ENCODE results near the gene NLRP9. TPM values are rescaled to one million over a fixed set of nuclear protein-coding genes. Genes with fewer than 3 reads are reported as not detected.
"Not testable (repeated sequence)": the region's sequence is repeated elsewhere in the genome, so short reads cannot be mapped to it uniquely, and the experiment has no call there.

The NLRP9 gene
- not detected for polyA plus RNA-seq

DNA sequence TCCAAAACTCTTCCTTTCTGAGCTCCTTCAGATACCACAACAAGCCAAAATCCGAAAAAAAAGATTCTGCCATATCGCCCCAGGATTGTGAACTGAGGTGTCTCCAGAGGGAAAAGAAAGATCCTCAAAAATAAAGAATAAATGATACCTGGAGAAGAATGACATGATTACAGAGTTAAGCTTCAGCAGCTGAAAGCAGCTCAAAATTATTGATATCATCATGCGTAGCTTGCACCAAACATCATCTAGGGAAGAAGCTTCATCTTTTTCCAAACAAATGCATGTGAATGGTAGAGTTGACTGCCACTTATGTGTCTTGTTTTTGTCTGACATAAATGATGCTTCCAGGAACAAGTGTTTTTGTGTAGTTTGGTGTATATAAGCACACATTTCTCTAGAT is at the start of gene NLRP9:
TSS of gene NLRP9 (minus strand) at position 101 of the 400 bp plus-strand sequence. CDS start at position 73, 28 bp downstream.
- Mint-ChIP-seq H3K36me3 (no peaks in the 10 kb centered on the region), H3K4me3 (no peak within 1 kb of the TSS), H3K4me1 (no peaks in the 10 kb centered on the region), H3K9me3 (no peaks in the 10 kb centered on the region), H3K27ac (no peak within 1 kb of the TSS), H3K27me3 (peaks cover 5% of the 10 kb centered on the region)

DNA sequence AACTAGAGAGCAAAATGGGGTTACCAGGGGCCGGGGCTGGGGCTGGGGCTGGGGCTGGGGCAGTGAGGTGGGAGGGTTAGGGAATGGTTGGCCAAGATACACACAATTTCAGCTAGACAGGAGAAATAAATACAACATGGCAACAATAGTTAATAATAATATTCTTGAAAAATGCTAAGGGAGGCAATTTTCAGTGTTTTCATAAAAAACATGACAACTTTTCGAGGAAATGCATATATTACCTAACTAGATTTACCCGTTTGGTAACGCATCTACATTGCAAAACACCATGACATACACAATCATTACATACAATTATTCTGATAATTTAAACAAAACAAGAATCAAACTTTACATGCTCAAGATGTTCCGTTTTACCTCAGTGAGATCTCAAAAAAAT is 42.9 kb upstream of the NLRP9 start:
- Mint-ChIP-seq H3K9me3 (peaks cover 0 to 2% (median 0%) of the 10 kb centered on the region in 3 donors), H3K27ac (no peak overlapping the region), H3K4me3 (no peak overlapping the region), H3K36me3 (no peaks in the 10 kb centered on the region), H3K4me1 (no peaks in the 10 kb centered on the region), H3K27me3 (peaks cover 13% of the 10 kb centered on the region)

DNA sequence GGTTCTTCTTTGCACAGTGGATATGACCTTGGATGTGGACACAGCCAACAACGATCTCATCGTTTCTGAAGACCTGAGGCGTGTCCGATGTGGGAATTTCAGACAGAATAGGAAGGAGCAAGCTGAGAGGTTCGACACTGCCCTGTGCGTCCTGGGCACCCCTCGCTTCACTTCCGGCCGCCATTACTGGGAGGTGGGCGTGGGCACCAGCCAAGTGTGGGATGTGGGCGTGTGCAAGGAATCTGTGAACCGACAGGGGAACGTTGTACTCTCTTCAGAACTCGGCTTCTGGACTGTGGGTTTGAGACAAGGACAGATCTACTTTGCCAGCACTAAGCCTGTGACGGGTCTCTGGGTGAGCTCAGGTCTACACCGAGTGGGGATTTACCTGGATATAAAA is 40.1 kb upstream of the NLRP9 start:
- no peak overlapping the region for H3K27ac Mint-ChIP-seq
- no peak overlapping the region for H3K4me3 Mint-ChIP-seq
- H3K9me3 Mint-ChIP-seq: peaks cover 0 to 4% (median 2%) of the 10 kb centered on the region in 3 donors
- H3K27me3 Mint-ChIP-seq: peaks cover 19% of the 10 kb centered on the region
- H3K4me1 Mint-ChIP-seq: no peaks in the 10 kb centered on the region
- H3K36me3 Mint-ChIP-seq: peaks cover 2% of the 10 kb centered on the region

DNA sequence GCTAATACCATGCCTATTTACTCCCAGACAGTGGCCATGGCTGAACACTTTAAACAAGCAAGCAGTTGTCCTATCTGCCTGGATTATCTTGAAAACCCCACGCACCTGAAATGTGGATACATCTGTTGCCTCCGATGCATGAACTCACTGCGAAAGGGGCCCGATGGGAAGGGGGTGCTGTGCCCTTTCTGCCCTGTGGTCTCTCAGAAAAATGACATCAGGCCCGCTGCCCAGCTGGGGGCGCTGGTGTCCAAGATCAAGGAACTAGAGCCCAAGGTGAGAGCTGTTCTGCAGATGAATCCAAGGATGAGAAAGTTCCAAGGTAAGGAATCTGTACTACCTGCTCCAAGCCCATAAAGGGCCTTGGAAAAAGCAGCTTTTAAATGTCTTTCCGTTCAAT is 39.3 kb upstream of the NLRP9 start:
- Mint-ChIP-seq H3K4me3 (no peak overlapping the region), H3K9me3 (peaks cover 0 to 4% (median 2%) of the 10 kb centered on the region in 3 donors), H3K27ac (no peak overlapping the region), H3K27me3 (peaks cover 19% of the 10 kb centered on the region), H3K4me1 (no peaks in the 10 kb centered on the region), H3K36me3 (peaks cover 2% of the 10 kb centered on the region)

GRCh38 chr19:55769632-55770031 is 31.4 kb upstream of the NLRP9 start:
- H3K27me3 Mint-ChIP-seq: peaks cover 11% of the 10 kb centered on the region
- H3K9me3 Mint-ChIP-seq, H3K4me1 Mint-ChIP-seq, H3K36me3 Mint-ChIP-seq, H3K4me3 Mint-ChIP-seq, H3K27ac Mint-ChIP-seq: not testable (repeated sequence)

DNA sequence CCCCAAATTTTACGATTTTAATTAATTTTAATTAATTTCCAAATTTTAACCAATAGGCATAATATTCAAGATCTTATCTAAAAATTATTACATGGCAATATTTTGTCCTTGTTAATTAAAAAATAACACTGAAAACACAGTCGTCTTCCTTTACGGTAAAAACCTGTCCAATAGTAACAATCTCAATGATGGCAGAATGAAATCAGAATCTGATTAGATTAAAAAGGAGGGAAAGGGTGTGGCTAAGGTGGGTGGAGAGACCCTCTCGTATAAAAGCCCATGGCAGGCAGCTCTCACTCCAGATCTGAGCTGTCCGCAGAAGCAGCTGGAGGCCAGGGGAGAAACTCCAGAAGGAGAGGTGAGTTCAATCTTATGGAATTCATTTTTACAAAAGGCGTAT is 30.6 kb upstream of the NLRP9 start, which contains the start of gene RFPL4AL1:
TSS of gene RFPL4AL1 (plus strand) at position 301 of the 400 bp plus-strand sequence. CDS start 2,687 bp downstream, outside the sequence.
- H3K27me3 Mint-ChIP-seq: peaks cover 11% of the 10 kb centered on the region
- not testable (repeated sequence) for H3K4me3 Mint-ChIP-seq, H3K36me3 Mint-ChIP-seq, H3K27ac Mint-ChIP-seq, H3K4me1 Mint-ChIP-seq, H3K9me3 Mint-ChIP-seq

DNA sequence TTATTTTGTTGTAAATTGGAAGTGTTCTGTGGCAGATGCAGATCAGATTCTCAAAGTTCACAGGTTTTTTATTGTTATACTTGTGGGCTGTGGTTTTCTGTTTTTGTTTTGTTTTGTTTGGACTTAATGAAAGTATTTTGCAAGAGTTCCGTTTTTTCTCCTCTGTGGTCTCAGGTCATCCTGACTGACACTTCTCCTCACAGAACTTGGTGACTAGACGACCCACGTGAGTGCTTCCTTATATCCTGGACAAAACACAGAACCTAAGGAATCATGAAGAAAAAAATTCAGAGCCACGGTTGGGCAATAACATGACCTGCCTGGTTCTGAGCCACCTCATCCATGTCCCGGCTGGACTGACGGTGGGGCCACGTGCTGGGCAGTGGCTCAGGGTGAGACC is 28.3 kb upstream of the NLRP9 start:
- Mint-ChIP-seq H3K4me3 (no peak overlapping the region), H3K36me3 (no peaks in the 10 kb centered on the region), H3K27ac (no peak overlapping the region), H3K9me3 (peaks cover 3 to 7% (median 6%) of the 10 kb centered on the region in 3 donors), H3K4me1 (peaks cover 0 to 3% (median 0%) of the 10 kb centered on the region in 3 donors), H3K27me3 (peaks cover 11% of the 10 kb centered on the region)

GRCh38 chr19:55758797-55759196 is 20.6 kb upstream of the NLRP9 start, which contains the start of gene RFPL4A:
TSS of gene RFPL4A (plus strand) at chr19:55759097. CDS start at chr19:55761801, 2,704 bp downstream.
- H3K4me3 Mint-ChIP-seq, H3K4me1 Mint-ChIP-seq, H3K27ac Mint-ChIP-seq, H3K9me3 Mint-ChIP-seq, H3K36me3 Mint-ChIP-seq: not testable (repeated sequence)
- peaks cover 11% of the 10 kb centered on the region for H3K27me3 Mint-ChIP-seq

DNA sequence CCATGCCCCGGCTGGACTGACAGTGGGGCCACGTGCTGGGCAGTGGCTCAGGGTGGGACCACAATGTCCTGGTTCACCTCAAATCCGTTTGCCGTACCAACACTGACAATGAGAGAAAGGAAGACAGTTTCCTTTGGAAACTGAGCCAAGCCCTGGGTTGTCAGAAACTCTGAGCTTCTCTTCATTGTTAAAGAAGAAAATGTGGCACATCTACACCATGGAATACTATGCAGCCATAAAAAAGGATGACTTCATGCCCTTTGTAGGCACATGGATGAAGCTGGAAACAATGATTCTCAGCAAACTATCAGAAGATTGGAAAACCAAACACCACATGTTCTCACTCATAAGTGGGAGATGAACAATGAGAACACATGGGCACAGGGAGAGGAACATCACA is 18.6 kb upstream of the NLRP9 start:
- H3K27ac Mint-ChIP-seq, H3K4me3 Mint-ChIP-seq, H3K36me3 Mint-ChIP-seq, H3K4me1 Mint-ChIP-seq, H3K9me3 Mint-ChIP-seq: not testable (repeated sequence)
- peaks cover 14% of the 10 kb centered on the region for H3K27me3 Mint-ChIP-seq

DNA sequence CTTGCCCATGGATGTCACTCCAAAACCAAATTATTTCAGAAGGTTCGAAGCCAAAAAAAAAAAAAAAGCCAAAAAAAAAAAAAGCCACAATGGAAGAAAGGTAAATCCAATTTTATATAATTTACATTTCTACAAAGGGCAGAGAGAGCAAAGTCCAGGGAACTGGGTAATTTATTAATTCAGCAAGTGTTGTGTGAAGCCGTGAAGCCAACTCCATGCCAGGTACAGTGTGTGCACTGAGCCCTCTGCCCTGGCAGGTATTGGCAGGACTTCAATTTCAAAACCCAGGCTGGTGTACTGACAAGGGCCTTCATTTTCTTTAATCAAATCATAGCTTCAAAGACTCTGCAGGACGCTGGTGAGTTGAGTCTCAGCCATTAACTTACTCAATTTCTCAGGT is 15.2 kb upstream of the NLRP9 start:
- Mint-ChIP-seq H3K4me3 (no peak overlapping the region), H3K4me1 (no peaks in the 10 kb centered on the region), H3K27me3 (peaks cover 7% of the 10 kb centered on the region), H3K9me3 (peaks cover 0 to 3% (median 0%) of the 10 kb centered on the region in 3 donors), H3K36me3 (peaks cover 2% of the 10 kb centered on the region), H3K27ac (no peak overlapping the region)

DNA sequence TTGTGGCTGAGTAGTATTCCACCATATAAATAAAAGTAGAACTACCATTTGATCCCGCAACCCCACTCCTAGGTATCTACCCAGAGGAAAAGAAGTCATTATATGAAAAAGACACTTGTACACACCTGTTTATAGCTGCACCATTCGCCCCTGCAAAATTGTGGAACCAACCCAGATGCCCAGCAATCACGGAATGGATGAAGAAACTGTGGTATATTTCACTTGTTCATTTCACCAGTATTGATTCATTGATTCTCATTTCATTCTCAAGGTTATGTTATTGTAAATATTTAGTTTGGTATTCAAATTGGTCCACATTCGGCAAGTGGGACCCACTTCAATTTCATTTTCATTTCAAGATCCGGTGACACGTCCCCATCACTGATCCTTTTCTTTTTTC is 12.5 kb upstream of the NLRP9 start:
- Mint-ChIP-seq H3K36me3 (peaks cover 2% of the 10 kb centered on the region), H3K27ac (no peak overlapping the region), H3K9me3 (no peaks in the 10 kb centered on the region), H3K27me3 (peaks cover 5% of the 10 kb centered on the region), H3K4me1 (no peaks in the 10 kb centered on the region), H3K4me3 (no peak overlapping the region)

- not testable (repeated sequence) for H3K36me3 Mint-ChIP-seq, H3K27ac Mint-ChIP-seq, H3K27me3 Mint-ChIP-seq, H3K4me3 Mint-ChIP-seq, H3K4me1 Mint-ChIP-seq
- H3K9me3 Mint-ChIP-seq: peaks cover 0 to 10% (median 5%) of the 10 kb centered on the region in 3 donors
Observed at GRCh38 chr19:55730378-55730777, 7.8 kb downstream of the NLRP9 start.

- Mint-ChIP-seq H3K36me3 (peaks cover 5% of the 10 kb centered on the region), H3K27ac (peak overlapping the region in 1 of 3 donors; percentile 18), H3K4me1 (no peaks in the 10 kb centered on the region), H3K9me3 (peaks cover 10 to 23% (median 18%) of the 10 kb centered on the region in 3 donors), H3K27me3 (peaks cover 26% of the 10 kb centered on the region), H3K4me3 (no peak overlapping the region)
Observed at GRCh38 chr19:55723491-55723890, 14.7 kb downstream of the NLRP9 start.

- H3K4me1 Mint-ChIP-seq: no peaks in the 10 kb centered on the region
- H3K9me3 Mint-ChIP-seq: peaks cover 10 to 20% (median 18%) of the 10 kb centered on the region in 3 donors
- no peak overlapping the region for H3K4me3 Mint-ChIP-seq
- peaks cover 5% of the 10 kb centered on the region for H3K36me3 Mint-ChIP-seq
- H3K27ac Mint-ChIP-seq: no peak overlapping the region
- H3K27me3 Mint-ChIP-seq: peaks cover 36% of the 10 kb centered on the region
Observed at GRCh38 chr19:55720801-55721200, 17.4 kb downstream of the NLRP9 start.

DNA sequence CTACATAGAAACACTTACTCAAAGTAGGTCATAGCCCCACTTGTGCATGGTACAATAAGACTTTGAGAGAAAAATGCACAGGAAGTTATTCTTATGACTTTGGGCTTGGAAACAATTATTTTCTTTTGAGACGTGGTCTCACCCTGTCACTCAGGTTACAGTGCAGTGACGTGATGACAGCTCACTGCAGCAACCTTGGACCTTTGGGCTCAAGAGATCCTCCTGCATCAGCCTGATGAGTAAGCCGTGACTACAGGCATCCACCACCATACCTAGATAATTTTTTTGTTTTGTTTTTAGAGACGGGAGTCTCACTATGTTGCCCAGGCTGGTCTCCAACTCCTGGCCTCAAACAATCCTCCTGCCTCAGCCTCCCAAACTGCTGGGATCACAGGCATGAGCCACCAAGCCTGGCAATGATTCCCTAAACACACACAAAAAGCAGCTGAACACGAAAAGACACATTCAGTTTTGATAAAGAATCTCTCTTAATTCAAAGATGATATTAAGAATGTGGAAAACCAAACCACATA is 17.9 kb downstream of the NLRP9 start:
- peaks cover 36% of the 10 kb centered on the region for H3K27me3 Mint-ChIP-seq

DNA sequence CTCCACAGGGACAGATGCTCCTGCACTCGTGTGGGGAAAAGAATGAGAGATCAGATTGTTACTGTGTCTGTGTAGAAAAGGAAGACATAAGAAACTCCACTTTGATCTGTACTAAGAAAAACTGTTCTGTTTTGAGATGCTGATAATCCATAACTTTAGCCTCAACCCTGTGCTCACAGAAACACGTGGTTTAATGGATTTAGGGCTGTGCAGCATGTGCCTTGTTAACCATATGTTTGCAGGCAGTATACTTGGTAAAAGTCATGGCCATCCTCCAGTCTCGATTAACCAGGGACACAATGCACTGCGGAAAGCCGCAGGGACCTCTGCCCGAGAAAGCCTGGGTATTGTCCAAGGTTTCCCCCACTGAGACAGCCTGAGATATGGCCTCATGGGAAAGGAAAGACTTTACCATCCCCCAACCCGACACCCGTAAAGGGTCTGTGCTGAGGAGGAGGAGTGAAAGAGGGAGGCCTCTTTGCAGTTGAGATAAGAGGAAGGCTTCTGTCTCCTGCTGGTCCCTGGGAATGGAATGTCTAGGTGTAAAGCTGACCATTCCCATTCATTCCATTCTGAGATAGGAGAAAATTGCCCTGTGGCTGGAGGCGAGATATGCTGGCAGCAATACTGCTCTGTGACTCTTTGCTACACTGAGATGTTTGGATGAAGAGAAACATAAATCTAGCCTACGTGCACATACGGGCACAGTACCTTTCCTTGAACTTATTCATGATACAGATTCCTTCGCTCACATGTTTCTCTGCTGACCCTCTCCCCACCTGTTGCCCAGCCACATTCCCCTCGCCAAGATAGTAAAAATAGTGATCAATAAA is 20.1 kb downstream of the NLRP9 start:
- peaks cover 36% of the 10 kb centered on the region for H3K27me3 Mint-ChIP-seq
- not testable (repeated sequence) for H3K27ac Mint-ChIP-seq, H3K36me3 Mint-ChIP-seq

More for the DNA sequence above, 17.9 kb downstream of the NLRP9 start:
- no peak overlapping the region for H3K4me3 Mint-ChIP-seq
- H3K4me1 Mint-ChIP-seq: no peaks in the 10 kb centered on the region
- peaks cover 10 to 20% (median 18%) of the 10 kb centered on the region in 3 donors for H3K9me3 Mint-ChIP-seq
- peaks cover 5% of the 10 kb centered on the region for H3K36me3 Mint-ChIP-seq
- no peak overlapping the region for H3K27ac Mint-ChIP-seq

More for the DNA sequence above, 20.1 kb downstream of the NLRP9 start:
- not testable (repeated sequence) for H3K4me3 Mint-ChIP-seq, H3K4me1 Mint-ChIP-seq
- H3K9me3 Mint-ChIP-seq: peaks cover 10 to 22% (median 18%) of the 10 kb centered on the region in 3 donors

Data from IgD-negative memory B cell (primary cell).